ENCODE measurements around the gene BLOC1S1.

- TF ChIP-seq CTCF (IDR thresholded peaks at IDR 0.05; ENCODE audit: borderline replicate concordance, extremely low read depth, low read length, poor library complexity, severe bottlenecking): no peak
- TF ChIP-seq EZH2 (IDR thresholded peaks at IDR 0.05; ENCODE audit: borderline replicate concordance, low read depth, low read length, severe bottlenecking): no peak
Observed at GRCh38 chr12:55694651-55695050, 21.2 kb upstream of the BLOC1S1 start.

Measured in DND-41 (cell line).